NK-92 (cell line): ENCODE results near the gene SV2C.
A peak's percentile ranks its signal among the peaks of the same experiment; 100 is the strongest.

Experiments
- DNase-seq: peaks from one replicate; lab custom pipeline; 2025; ENCODE audit not compliant: unreplicated experiment; lab: John Stamatoyannopoulos, UW

SV2C gene

GRCh38 chr5:76401801-76402250 lies 318.6 kb downstream of the SV2C start:
- no peak for DNase-seq

GRCh38 chr5:76402251-76402885 lies 319.2 kb downstream of the SV2C start:
- DNase-seq, result peak; percentile 50

- DNase-seq, result peak; percentile 27
Observed at GRCh38 chr5:76402886-76403765, 319.9 kb downstream of the SV2C start, which contains the start of gene IQGAP2. IQGAP2 (plus strand) TSS chr5:76403285; CDS start chr5:76403546, 261 bp downstream.
